Left ventricle myocardium inferior (tissue), 1 donor: ENCODE data around the gene XPNPEP2. TPM values are rescaled to one million over a fixed set of nuclear protein-coding genes. Genes with fewer than 3 reads are reported as not detected.
A peak's percentile ranks its signal among the peaks of the same experiment; 100 is the strongest.

Source experiments
- DNase-seq: peaks from one replicate; pipeline ENCODE4 v3.0.0-alpha.2; 2020
- H3K27ac ChIP-seq: fragments of 200-600 bp; replicated peaks from 2 replicates; pipeline ENCODE4 v1.8.0; 2021
- H3K27me3 ChIP-seq: fragments of 200-600 bp; 2 replicates; pipeline ENCODE4 v1.8.0; 2021; ENCODE audit warnings: low read depth
- H3K36me3 ChIP-seq: fragments of 200-600 bp; 2 replicates; pipeline ENCODE4 v1.8.0; 2021
- H3K4me1 ChIP-seq: fragments of 200-600 bp; 2 replicates; pipeline ENCODE4 v1.8.0; 2021
- H3K4me3 ChIP-seq: fragments of 200-600 bp; 2 replicates; pipeline ENCODE4 v1.8.0; 2021; ENCODE audit warnings: mild to moderate bottlenecking, moderate library complexity
- H3K9me3 ChIP-seq: fragments of 200-600 bp; replicated peaks from 2 replicates; pipeline ENCODE4 v1.8.0; 2021
- intact Hi-C: fragments of 100-400 bp; cut with micrococcal nuclease; formaldehyde crosslinking; loops from one replicate; pipeline ENCODE4 v1.11.0; 2022
- total RNA-seq: library from RNA; stranded (reverse); fragmentation: NEBNext Ultra II Directional; extraction: Animal tissue kit (Norgen Biotek cat#: 25700); gene quantifications from one replicate; pipeline ENCODE4 v1.2.1, GENCODE V29; 2021
- TF ChIP-seq, protein P1 (sequence below): fragments of 200-600 bp; IDR thresholded peaks from 2 replicates; pipeline ENCODE4 v1.8.0; 2021; ENCODE audit warnings: antibody characterized with exemption, mild to moderate bottlenecking, borderline replicate concordance
- donor health status: DM: no; HTN: yes; CAD: no; lungs with severe emphysema.

The XPNPEP2 gene
- total RNA-seq, 1 donor from 2014 or later, result 1.3 TPM

DNA sequence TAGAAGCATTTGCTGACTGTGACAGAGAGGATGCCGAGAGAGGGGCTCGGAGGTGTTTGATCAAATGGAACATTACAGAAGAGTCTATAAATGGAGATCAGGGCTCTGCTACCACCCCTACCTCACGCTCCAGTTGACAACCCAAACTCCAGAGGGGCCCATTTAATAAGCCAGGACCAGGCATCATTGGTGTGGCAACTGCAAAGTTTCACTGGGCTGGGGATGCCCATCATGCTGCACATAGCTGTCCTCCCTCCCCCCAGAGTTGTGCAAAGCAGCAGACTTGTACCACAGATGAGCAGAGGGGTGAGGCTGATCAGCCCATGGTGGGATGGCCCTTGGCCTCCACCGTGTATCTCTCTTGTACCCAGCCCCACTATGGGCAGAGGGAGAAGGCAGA, 38.2 kb upstream of the XPNPEP2 start:
- no peaks in the 10 kb centered on the region for H3K36me3 ChIP-seq
- H3K9me3 ChIP-seq, result no peaks in the 10 kb centered on the region
- intact Hi-C loops, result no loop called here
- TF ChIP-seq, protein P1, sequence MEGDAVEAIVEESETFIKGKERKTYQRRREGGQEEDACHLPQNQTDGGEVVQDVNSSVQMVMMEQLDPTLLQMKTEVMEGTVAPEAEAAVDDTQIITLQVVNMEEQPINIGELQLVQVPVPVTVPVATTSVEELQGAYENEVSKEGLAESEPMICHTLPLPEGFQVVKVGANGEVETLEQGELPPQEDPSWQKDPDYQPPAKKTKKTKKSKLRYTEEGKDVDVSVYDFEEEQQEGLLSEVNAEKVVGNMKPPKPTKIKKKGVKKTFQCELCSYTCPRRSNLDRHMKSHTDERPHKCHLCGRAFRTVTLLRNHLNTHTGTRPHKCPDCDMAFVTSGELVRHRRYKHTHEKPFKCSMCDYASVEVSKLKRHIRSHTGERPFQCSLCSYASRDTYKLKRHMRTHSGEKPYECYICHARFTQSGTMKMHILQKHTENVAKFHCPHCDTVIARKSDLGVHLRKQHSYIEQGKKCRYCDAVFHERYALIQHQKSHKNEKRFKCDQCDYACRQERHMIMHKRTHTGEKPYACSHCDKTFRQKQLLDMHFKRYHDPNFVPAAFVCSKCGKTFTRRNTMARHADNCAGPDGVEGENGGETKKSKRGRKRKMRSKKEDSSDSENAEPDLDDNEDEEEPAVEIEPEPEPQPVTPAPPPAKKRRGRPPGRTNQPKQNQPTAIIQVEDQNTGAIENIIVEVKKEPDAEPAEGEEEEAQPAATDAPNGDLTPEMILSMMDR, result no peak
- peaks cover 13% of the 10 kb centered on the region for H3K4me1 ChIP-seq
- H3K27me3 ChIP-seq, result no peaks in the 10 kb centered on the region
- H3K27ac ChIP-seq, result peak overlapping the region; percentile 58
- DNase-seq, result no peak
- H3K4me3 ChIP-seq, result no peak overlapping the region

- TF ChIP-seq, protein P1, result no peak
- intact Hi-C loops, result no loop called here
- DNase-seq, result peak; percentile 79
Measured at GRCh38 chrX:129701624-129702069, 37.1 kb upstream of the XPNPEP2 start.

GRCh38 chrX:129704491-129704890, 34.3 kb upstream of the XPNPEP2 start:
- TF ChIP-seq, protein P1, result no peak
- no peaks in the 10 kb centered on the region for H3K36me3 ChIP-seq
- no peak for DNase-seq
- H3K27ac ChIP-seq, result no peak overlapping the region
- H3K9me3 ChIP-seq, result no peaks in the 10 kb centered on the region
- H3K27me3 ChIP-seq, result no peaks in the 10 kb centered on the region
- H3K4me3 ChIP-seq, result no peak overlapping the region
- H3K4me1 ChIP-seq, result peaks cover 13% of the 10 kb centered on the region
- intact Hi-C loops, result no loop called here

More at GRCh38 chrX:129701624-129702069, 37.1 kb upstream of the XPNPEP2 start:
- no peaks in the 10 kb centered on the region for H3K27me3 ChIP-seq
- H3K4me3 ChIP-seq, result no peak overlapping the region
- H3K9me3 ChIP-seq, result no peaks in the 10 kb centered on the region
- H3K27ac ChIP-seq, result peak overlapping the region; percentile 58
- H3K36me3 ChIP-seq, result no peaks in the 10 kb centered on the region
- H3K4me1 ChIP-seq, result peaks cover 13% of the 10 kb centered on the region

DNA sequence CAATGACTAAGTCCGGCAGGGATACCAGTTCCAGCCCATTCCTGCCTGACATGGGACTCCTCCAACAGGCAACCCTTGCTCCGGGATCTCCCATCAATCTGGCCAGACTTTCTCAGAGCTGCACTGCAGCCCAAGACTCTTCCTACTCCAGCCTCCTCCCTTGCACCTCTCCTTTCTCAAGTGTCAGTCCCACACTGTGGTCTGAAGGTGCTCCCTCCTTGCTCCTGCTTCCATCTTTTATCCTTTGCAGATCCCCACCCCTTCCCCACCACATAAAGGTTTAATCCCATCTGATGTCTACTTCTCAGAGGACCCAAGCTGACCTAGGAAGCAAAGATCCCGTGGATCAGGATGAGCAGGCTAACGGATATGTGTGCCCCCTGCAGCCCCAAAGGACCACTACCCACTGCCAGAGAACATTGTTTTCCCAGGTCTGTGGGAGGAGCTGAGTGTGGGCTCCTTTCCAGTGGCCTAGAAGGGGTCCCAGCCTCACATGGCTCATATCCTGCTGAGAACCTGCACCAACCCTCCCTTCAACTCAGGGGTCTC, 33.3 kb upstream of the XPNPEP2 start:
- TF ChIP-seq, protein P1, result no peak
- no peaks in the 10 kb centered on the region for H3K9me3 ChIP-seq
- intact Hi-C loops, result no loop called here

GRCh38 chrX:129705988-129706387, 32.8 kb upstream of the XPNPEP2 start:
- Histone ChIP-seq H3K9me3 (no peaks in the 10 kb centered on the region), H3K27ac (peak overlapping the region; percentile 40), H3K36me3 (no peaks in the 10 kb centered on the region), H3K4me1 (peaks cover 10% of the 10 kb centered on the region), H3K4me3 (no peak overlapping the region), H3K27me3 (no peaks in the 10 kb centered on the region)
- TF ChIP-seq, protein P1, result no peak
- intact Hi-C loops, result no loop called here
- no peak for DNase-seq

More for the DNA sequence above, 33.3 kb upstream of the XPNPEP2 start:
- no peak overlapping the region for H3K4me3 ChIP-seq
- no peak for DNase-seq
- H3K27me3 ChIP-seq, result no peaks in the 10 kb centered on the region
- no peak overlapping the region for H3K27ac ChIP-seq
- peaks cover 13% of the 10 kb centered on the region for H3K4me1 ChIP-seq
- H3K36me3 ChIP-seq, result no peaks in the 10 kb centered on the region
